GM12878 (cell line): ENCODE measurements around the gene USH1C. TPM values are rescaled to one million over a fixed set of nuclear protein-coding genes. Genes with fewer than 3 reads are reported as not detected.

Experiments
- ATAC-seq: fragments of 200-7000 bp; cut with Tn5 transposase; 3 replicates; pipeline ENCODE4 v1.9.1; 2020; ENCODE audit warnings: mild to moderate bottlenecking, moderate library complexity
- BruUV-seq: library from RNA; stranded (reverse); fragments of 400-500 nt; replicated peaks from 2 replicates; lab custom pipeline; 2021; lab: Mats Ljungman, UMichigan
- CTCF ChIA-PET: fragments of 300-600 bp; sonication (Branson Sonifier 250); formaldehyde crosslinking; extraction: SDS; loops from one replicate; lab custom pipeline; 2021; ENCODE audit warnings: inconsistent platforms; lab: Yijun Ruan, JAX
- POLR2A ChIA-PET: fragments of 350-600 bp; formaldehyde crosslinking; extraction: SDS; loops from one replicate; lab custom pipeline; 2021; ENCODE audit warnings: inconsistent platforms; lab: Charles Lee
- RAD21 ChIA-PET: fragments of 300-600 bp; sonication (Branson Sonifier 250); formaldehyde crosslinking; loops from one replicate; lab custom pipeline; 2023; ENCODE audit warnings: antibody characterized with exemption; ENCODE audit not compliant: unreplicated experiment; lab: Charles Lee
- SMC1A ChIA-PET: fragments of 300-600 bp; sonication (Branson Sonifier 250); formaldehyde crosslinking; loops from one replicate; lab custom pipeline; 2023; ENCODE audit not compliant: unreplicated experiment, uncharacterized antibody; lab: Charles Lee
- DNase-seq: peaks from one replicate; pipeline ENCODE4 v3.0.0-alpha.2; 2011; ENCODE audit warnings: low read depth, low spot score
- FAIRE-seq: peaks from 3 replicates; lab custom pipeline; 2011; peaks lifted over from hg19 to GRCh38; lab: Jason Lieb, UNC
- H2AFZ ChIP-seq: 2 replicates; pipeline ENCODE4 v1.6.0; 2011; ENCODE audit warnings: low read depth, low read length, control low read depth; ENCODE audit not compliant: control insufficient read depth
- H3K27ac ChIP-seq: 2 replicates; pipeline ENCODE4 v1.5.1; 2011; ENCODE audit warnings: control low read depth; ENCODE audit not compliant: control insufficient read depth, insufficient read depth
- H3K27me3 ChIP-seq, 2 experiments: replicated peaks in 1 of 2; 2 replicates each; pipeline versions ENCODE4 v1.6.0 to v1.6.1; 2011; ENCODE audit warnings: low read length in 1 of 2; ENCODE audit not compliant: control insufficient read depth in 2 of 2, insufficient read depth in 2 of 2
- H3K36me3 ChIP-seq, 2 experiments: 2 replicates each; pipeline ENCODE4 v1.5.1; 2011; ENCODE audit warnings: low read length in 1 of 2; ENCODE audit not compliant: control insufficient read depth in 2 of 2, insufficient read depth in 2 of 2
- H3K4me1 ChIP-seq: 2 replicates; pipeline ENCODE4 v1.6.1; 2011; ENCODE audit warnings: mild to moderate bottlenecking, low read length, moderate library complexity, mixed read lengths; ENCODE audit not compliant: control insufficient read depth, insufficient read depth
- H3K4me2 ChIP-seq: 2 replicates; pipeline ENCODE4 v1.6.0; 2011; ENCODE audit warnings: control low read depth; ENCODE audit not compliant: control insufficient read depth, insufficient read depth
- H3K4me3 ChIP-seq: fragments of 200-600 bp; sonication (generic); 2 replicates; pipeline ENCODE4 v1.5.1; 2016
- H3K79me2 ChIP-seq: 2 replicates; pipeline ENCODE4 v1.6.0; 2011; ENCODE audit warnings: low read length; ENCODE audit not compliant: control insufficient read depth, insufficient read depth
- H3K9ac ChIP-seq: 2 replicates; pipeline ENCODE4 v1.8.0; 2011; ENCODE audit warnings: low read length, control low read depth, mixed read lengths; ENCODE audit not compliant: control insufficient read depth, insufficient read depth
- H3K9me3 ChIP-seq: replicated peaks from 3 replicates; pipeline ENCODE4 v1.5.1; 2011; ENCODE audit warnings: mild to moderate bottlenecking, low read length; ENCODE audit not compliant: control insufficient read depth, insufficient read depth
- H4K20me1 ChIP-seq: 2 replicates; pipeline ENCODE4 v1.6.0; 2011; ENCODE audit not compliant: control insufficient read depth, insufficient read depth
- ATF2 ChIP-seq: IDR thresholded peaks from 2 replicates; pipeline ENCODE4 v1.6.1; 2012; ENCODE audit warnings: low read length, inconsistent platforms
- BCL11A ChIP-seq: IDR thresholded peaks from 2 replicates; pipeline ENCODE4 v1.6.1; 2011; ENCODE audit warnings: low read depth, low read length
- CBX3 ChIP-seq: fragments of 200-600 bp; sonication (generic); IDR thresholded peaks from 2 replicates; pipeline ENCODE4 v1.6.1; 2016; ENCODE audit warnings: low read depth, borderline replicate concordance
- ETV6 ChIP-seq, 2 experiments: fragments of 450-650 bp in 1 of 2; IDR thresholded peaks in 1 of 2; conservative IDR thresholded peaks in 1 of 2; 2 replicates each; pipeline ENCODE4 v1.6.1; 2014; ENCODE audit warnings: antibody characterized with exemption in 1 of 2, borderline replicate concordance in 1 of 2, low read depth in 1 of 2, mild to moderate bottlenecking in 1 of 2, moderate library complexity in 1 of 2
- FOXK2 ChIP-seq: fragments of 450-650 bp; IDR thresholded peaks from 2 replicates; pipeline ENCODE4 v1.6.1; 2017; ENCODE audit warnings: mild to moderate bottlenecking, moderate library complexity
- GATAD2B ChIP-seq: fragments of 450-650 bp; conservative IDR thresholded peaks from 2 replicates; pipeline ENCODE4 v1.6.1; 2017; ENCODE audit warnings: low read depth, mild to moderate bottlenecking, moderate library complexity
- HDAC2 ChIP-seq: fragments of 200-600 bp; sonication (generic); IDR thresholded peaks from 2 replicates; pipeline ENCODE4 v1.6.1; 2017
- HDAC6 ChIP-seq: fragments of 200-600 bp; sonication (generic); IDR thresholded peaks from one replicate; pipeline ENCODE4 v1.8.0; 2017; ENCODE audit warnings: antibody characterized with exemption; ENCODE audit not compliant: unreplicated experiment
- MYB ChIP-seq: fragments of 150-350 bp; IDR thresholded peaks from 2 replicates; pipeline ENCODE4 v1.6.1; 2014; ENCODE audit warnings: mild to moderate bottlenecking, low read depth, low read length, borderline replicate concordance
- PAX5 ChIP-seq: IDR thresholded peaks from 2 replicates; pipeline ENCODE4 v1.6.1; 2011; ENCODE audit warnings: low read depth, low read length, borderline replicate concordance
- POLR2A ChIP-seq: IDR thresholded peaks from 2 replicates; pipeline ENCODE4 v1.6.1; 2011; ENCODE audit warnings: low read depth, mild to moderate bottlenecking, low read length
- RFX5 ChIP-seq: IDR thresholded peaks from 2 replicates; pipeline ENCODE4 v1.6.1; 2011; ENCODE audit warnings: low read depth, low read length, improper control_type of control experiment
- TCF12 ChIP-seq: IDR thresholded peaks from 2 replicates; pipeline ENCODE4 v1.6.1; 2011; ENCODE audit warnings: low read depth, mild to moderate bottlenecking, low read length
- YBX1 ChIP-seq: fragments of 450-650 bp; IDR thresholded peaks from 2 replicates; pipeline ENCODE4 v1.6.1; 2016; ENCODE audit warnings: antibody characterized with exemption
- ZBTB11 ChIP-seq: fragments of 450-650 bp; formaldehyde crosslinking; IDR thresholded peaks from 2 replicates; pipeline ENCODE4 v1.5.0; 2022; ENCODE audit warnings: mild to moderate bottlenecking, missing genetic modification characterization
- ZNF274 ChIP-seq: IDR thresholded peaks from one replicate; pipeline ENCODE4 v1.8.0; 2011; ENCODE audit not compliant: insufficient read length, insufficient read depth
- WGBS: methylation state at CpG from one replicate; pipeline ENCODE4 v1.1.6; 2016; ENCODE audit warnings: low lambda C conversion rate; ENCODE audit not compliant: insufficient replicate concordance, insufficient coverage; ENCODE audit errors: missing lambda C conversion rate; 5-methylcytosine and 5-hydroxymethylcytosine counted together
- in situ Hi-C: fragments of 300-500 bp; cut with MboI; formaldehyde crosslinking; loops from 9 replicates; pipeline ENCODE4 v1.14.3; 2018; ENCODE audit warnings: mixed read lengths
- intact Hi-C: fragments of 100-400 bp; cut with micrococcal nuclease; formaldehyde crosslinking; loops from one replicate; pipeline ENCODE4 v1.14.2; 2022; ENCODE audit not compliant: unreplicated experiment
- polyA plus RNA-seq, 11 experiments: library from polyadenylated mRNA; depleted of rRNA in 4 of 11; unstranded in 6 of 11; stranded (reverse) in 5 of 11; fragments of >200 nt; fragmentation: Nextera tagmentation in 4 of 11; fragmentation: Illumina TruSeq in 1 of 11; extraction: Ambion mirVana in 4 of 11; extraction: Trizol in 1 of 11; gene quantifications; 1 replicate in 1 of 11; 2 replicates in 10 of 11; pipeline versions ENCODE4 v1.2.1 to v1.2.3, GENCODE V29; 2011 to 2016; ENCODE audit warnings: inconsistent platforms in 2 of 11, missing spikeins in 2 of 11, low read depth in 1 of 11
- total RNA-seq, 4 experiments: library from RNA; depleted of rRNA in 3 of 4; stranded (reverse); fragments of >200 nt in 3 of 4; fragmentation: Illumina TruSeq in 1 of 4; extraction: Trizol in 1 of 4; gene quantifications; 2 replicates each; pipeline versions ENCODE4 v1.2.1 to v1.2.3, GENCODE V29; 2013 to 2021

USH1C gene
- total and polyA plus RNA-seq, 10 of the 15 experiments (the other 5 are each of a cell fraction or from before 2014, with no cell fraction given) = not detected

- Histone ChIP-seq H3K9me3 (no peaks in the 10 kb centered on the region), H3K9ac (no peak overlapping the region), H3K36me3 (no peaks in the 10 kb centered on the region), H3K79me2 (no peaks in the 10 kb centered on the region), H3K27me3 (peaks cover 0 to 4% of the 10 kb centered on the region in 2 experiments; a peak in 2 of 4 replicates), H3K27ac (no peak overlapping the region), H4K20me1 (peaks cover 4% of the 10 kb centered on the region; the same call in 1 of the 2 replicates), H3K4me2 (no peak overlapping the region), H3K4me1 (no peaks in the 10 kb centered on the region), H3K4me3 (no peak overlapping the region), H2AFZ (no peak overlapping the region)
- POLR2A ChIA-PET = no interaction called here
- CTCF ChIA-PET = interaction anchor here (0.9 kb wide), 1 partner anchor 66 kb away, joined by 3 read pairs; no protein-coding TSS in a partner anchor
- no peak for ATAC-seq
- FAIRE-seq = no peak
- TF ChIP-seq HDAC6 (no peak), RFX5 (no peak), ZBTB11 (CRISPR knock-in tag) (no peak), FOXK2 (no peak), ETV6 (conservative IDR thresholded peaks at IDR 0.05 in 1 of 2, IDR thresholded peaks at IDR 0.05 in 1 of 2; ENCODE audit: borderline replicate concordance in 1 of 2, low read depth in 1 of 2) (no peak), POLR2A (no peak), ATF2 (no peak), HDAC2 (no peak), ZNF274 (no peak), TCF12 (no peak), MYB (no peak), PAX5 (no peak), YBX1 (no peak), GATAD2B (no peak), CBX3 (no peak), BCL11A (no peak)
- RAD21 ChIA-PET = interaction anchor here (0.6 kb wide), 1 partner anchor 15 kb away, joined by 4 read pairs; no protein-coding TSS in a partner anchor
- 11% methylated on average over 2 of the region's 2 CpGs for WGBS
- DNase-seq = no peak
- no TSS peak for BruUV-seq
- intact Hi-C loops (no loop called here), in situ Hi-C loops (no loop called here)
- SMC1A ChIA-PET = interaction anchor here (0.8 kb wide), 1 partner anchor 149 kb away, joined by 4 read pairs; no protein-coding TSS in a partner anchor
Measured at GRCh38 chr11:17532784-17533183, 11.4 kb downstream of the USH1C start.
